ENCODE measurements around the gene SNRPB. TPM values are rescaled to one million over a fixed set of nuclear protein-coding genes. Genes with fewer than 3 reads are reported as not detected.

SNRPB gene
- total RNA-seq, 2 experiments from 2014 or later = 232 to 235 TPM

DNA sequence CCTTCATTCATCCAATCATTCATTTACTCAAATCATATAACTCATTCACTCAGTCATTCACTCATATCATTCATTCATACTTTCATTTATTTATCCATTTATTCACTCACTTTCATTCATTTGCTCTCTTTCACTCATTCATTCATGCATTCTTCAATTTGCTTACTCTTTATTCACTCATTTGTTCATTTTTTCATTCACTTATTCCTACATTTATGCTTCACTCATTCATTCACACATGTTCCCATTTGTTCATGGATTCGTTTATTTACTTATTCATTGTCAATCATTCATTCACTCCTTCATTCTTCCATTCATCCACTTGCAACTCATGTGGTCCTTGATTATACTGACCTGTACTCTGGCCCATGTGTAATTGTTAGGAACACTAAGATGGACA is 39.4 kb downstream of the SNRPB start:
- Mint-ChIP-seq H3K27ac (no peak overlapping the region), H3K4me1 (no peaks in the 10 kb centered on the region), H3K27me3 (peaks cover 20% of the 10 kb centered on the region), H3K36me3 (no peaks in the 10 kb centered on the region), H3K9me3 (no peaks in the 10 kb centered on the region), H3K4me3 (no peak overlapping the region)
- DNase-seq = no peak
- POLR2A ChIA-PET = no interaction called here
- ATAC-seq (ENCODE audit: low read depth) = no peak

DNA sequence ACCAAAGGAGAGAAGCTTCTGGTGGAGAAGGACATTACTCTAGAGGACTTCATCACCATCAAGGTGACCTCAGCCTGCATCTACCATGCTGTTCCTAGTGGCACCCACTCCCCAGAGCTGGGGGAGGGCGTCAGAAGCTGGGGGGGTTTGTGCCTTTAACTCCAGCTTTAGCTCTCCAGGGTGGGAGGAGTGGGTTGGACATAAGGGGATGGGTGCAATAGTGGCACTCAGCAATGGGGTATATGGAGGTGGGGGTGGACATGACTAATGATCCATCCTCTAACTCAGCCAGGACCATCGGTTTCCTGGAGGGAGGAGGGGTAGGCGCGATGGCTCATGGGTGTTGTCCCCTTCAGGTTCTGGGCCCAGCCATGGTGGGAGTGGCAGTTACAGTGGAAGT is 40.1 kb downstream of the SNRPB start:
- POLR2A ChIA-PET = no interaction called here
- ATAC-seq (ENCODE audit: low read depth) (no peak), DNase-seq (no peak)
- H3K27ac Mint-ChIP-seq = no peak overlapping the region
- H3K36me3 Mint-ChIP-seq = no peaks in the 10 kb centered on the region
- no peak overlapping the region for H3K4me3 Mint-ChIP-seq
- no peaks in the 10 kb centered on the region for H3K9me3 Mint-ChIP-seq
- H3K27me3 Mint-ChIP-seq = peaks cover 24% of the 10 kb centered on the region
- no peaks in the 10 kb centered on the region for H3K4me1 Mint-ChIP-seq

DNA sequence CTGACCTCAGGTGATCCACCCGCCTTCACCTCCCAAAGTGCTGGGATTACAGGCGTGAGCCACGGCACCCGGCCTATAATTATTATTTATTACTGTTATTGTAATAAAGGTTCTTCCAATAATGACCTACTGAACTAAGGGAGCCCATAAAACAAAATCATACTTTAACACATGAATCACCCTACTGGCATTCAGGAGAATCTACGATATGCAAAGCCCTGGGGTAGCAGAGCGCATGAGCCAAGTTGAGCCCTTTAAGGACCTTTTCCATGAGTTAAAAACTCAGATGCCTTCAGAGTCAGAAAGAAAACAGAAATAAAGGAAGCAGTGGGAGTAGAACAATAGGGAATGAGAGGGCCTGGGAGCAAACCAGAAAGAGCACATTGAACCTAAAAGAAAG is 41.5 kb downstream of the SNRPB start:
- H3K27me3 Mint-ChIP-seq = peaks cover 30% of the 10 kb centered on the region
- no peaks in the 10 kb centered on the region for H3K36me3 Mint-ChIP-seq
- POLR2A ChIA-PET = no interaction called here

DNA sequence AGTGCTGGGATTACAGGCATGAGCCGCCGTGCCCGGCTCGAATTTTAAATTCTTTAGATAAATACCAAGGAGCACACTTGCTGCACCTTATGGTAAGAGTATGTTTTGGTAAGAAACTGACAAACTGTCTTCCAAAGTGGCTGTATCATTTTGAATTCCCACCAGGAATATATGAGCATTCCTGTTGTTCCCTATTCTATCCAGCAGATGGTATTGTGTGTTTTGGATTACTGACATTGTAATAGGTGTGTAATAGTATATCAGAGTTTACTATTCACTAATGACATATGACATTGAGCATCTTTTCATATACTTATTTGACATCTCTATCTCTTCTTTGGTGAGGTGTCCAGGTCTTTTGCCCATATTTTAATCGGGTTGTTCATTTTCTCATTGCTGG is 49.3 kb downstream of the SNRPB start:
- ATAC-seq (ENCODE audit: low read depth) = no peak

More for the DNA sequence above, 41.5 kb downstream of the SNRPB start:
- Mint-ChIP-seq H3K4me3 (no peak overlapping the region), H3K27ac (no peak overlapping the region), H3K9me3 (no peaks in the 10 kb centered on the region), H3K4me1 (no peaks in the 10 kb centered on the region)
- no peak for ATAC-seq (ENCODE audit: low read depth)
- DNase-seq = no peak

DNA sequence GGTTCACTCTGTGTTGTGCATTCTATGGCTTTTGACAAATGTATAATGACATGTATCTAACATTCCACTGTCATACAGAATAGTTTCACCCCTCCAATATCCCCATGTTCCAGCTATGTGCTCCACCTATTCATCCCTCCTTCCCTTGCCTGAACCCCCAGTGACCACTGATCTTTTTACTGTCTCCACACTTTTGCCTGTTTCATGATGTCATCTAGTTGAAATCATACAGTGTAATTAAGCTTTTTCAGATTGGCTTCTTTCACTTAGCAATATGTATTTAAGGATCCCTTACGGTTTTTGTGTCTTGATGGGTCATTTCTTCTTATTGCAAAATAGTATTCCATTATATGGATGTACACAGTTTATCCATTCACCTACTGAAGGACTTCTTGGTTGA is 50.1 kb downstream of the SNRPB start:
- H3K27me3 Mint-ChIP-seq = peaks cover 19% of the 10 kb centered on the region
- no peak overlapping the region for H3K4me3 Mint-ChIP-seq
- no peak overlapping the region for H3K27ac Mint-ChIP-seq

More for the DNA sequence above, 49.3 kb downstream of the SNRPB start:
- Mint-ChIP-seq H3K36me3 (no peaks in the 10 kb centered on the region), H3K9me3 (peaks cover 3% of the 10 kb centered on the region), H3K4me3 (no peak overlapping the region), H3K27ac (no peak overlapping the region), H3K27me3 (peaks cover 25% of the 10 kb centered on the region), H3K4me1 (no peaks in the 10 kb centered on the region)
- POLR2A ChIA-PET = no interaction called here
- DNase-seq = no peak

DNA sequence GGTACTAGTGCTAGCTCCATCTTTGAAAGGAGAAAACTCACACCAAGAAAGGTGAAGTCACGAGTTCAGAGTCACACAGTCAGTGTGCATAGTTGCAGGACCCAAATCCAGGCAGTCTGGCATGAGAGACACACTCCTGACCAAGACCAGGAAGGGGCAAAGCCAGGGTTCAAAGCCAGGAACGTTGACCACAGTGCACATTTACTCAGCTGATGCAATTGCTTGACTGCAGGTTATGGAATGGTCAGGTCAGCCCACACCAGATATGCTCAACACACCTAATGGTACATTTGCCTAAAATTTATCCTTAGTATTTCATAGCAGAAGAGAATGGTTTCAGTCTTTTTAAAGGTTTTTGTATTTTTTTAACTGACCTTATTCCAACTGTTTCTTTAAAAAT is 52.2 kb downstream of the SNRPB start:
- Mint-ChIP-seq H3K9me3 (peaks cover 1% of the 10 kb centered on the region), H3K27me3 (peaks cover 15% of the 10 kb centered on the region), H3K4me3 (no peak overlapping the region), H3K36me3 (no peaks in the 10 kb centered on the region), H3K4me1 (no peaks in the 10 kb centered on the region), H3K27ac (no peak overlapping the region)
- ATAC-seq (ENCODE audit: low read depth) (no peak), DNase-seq (no peak)
- POLR2A ChIA-PET = no interaction called here

More for the DNA sequence above, 50.1 kb downstream of the SNRPB start:
- H3K4me1 Mint-ChIP-seq = no peaks in the 10 kb centered on the region
- POLR2A ChIA-PET = interaction anchor here (0.9 kb wide), 1 partner anchor 49 kb away, joined by 3 read pairs; no protein-coding TSS in a partner anchor
- ATAC-seq (ENCODE audit: low read depth) (no peak), DNase-seq (no peak)
- H3K36me3 Mint-ChIP-seq = no peaks in the 10 kb centered on the region
- peaks cover 3% of the 10 kb centered on the region for H3K9me3 Mint-ChIP-seq

DNA sequence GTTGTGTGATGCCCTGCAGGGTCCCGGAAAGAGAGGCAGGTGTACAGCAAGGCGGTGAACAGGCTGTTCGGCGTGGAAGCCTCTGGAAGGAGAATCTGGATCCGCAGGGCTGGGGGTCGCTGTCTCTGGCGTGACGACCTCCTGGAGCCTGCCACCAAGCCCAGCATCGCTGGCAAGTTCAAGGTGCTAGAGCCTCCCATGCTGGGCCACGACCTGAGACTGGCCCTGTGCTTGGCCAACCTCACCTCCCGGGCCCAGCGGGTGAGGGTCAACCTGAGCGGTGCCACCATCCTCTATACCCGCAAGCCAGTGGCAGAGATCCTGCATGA is 53.4 kb downstream of the SNRPB start:
- POLR2A ChIA-PET = no interaction called here

DNA sequence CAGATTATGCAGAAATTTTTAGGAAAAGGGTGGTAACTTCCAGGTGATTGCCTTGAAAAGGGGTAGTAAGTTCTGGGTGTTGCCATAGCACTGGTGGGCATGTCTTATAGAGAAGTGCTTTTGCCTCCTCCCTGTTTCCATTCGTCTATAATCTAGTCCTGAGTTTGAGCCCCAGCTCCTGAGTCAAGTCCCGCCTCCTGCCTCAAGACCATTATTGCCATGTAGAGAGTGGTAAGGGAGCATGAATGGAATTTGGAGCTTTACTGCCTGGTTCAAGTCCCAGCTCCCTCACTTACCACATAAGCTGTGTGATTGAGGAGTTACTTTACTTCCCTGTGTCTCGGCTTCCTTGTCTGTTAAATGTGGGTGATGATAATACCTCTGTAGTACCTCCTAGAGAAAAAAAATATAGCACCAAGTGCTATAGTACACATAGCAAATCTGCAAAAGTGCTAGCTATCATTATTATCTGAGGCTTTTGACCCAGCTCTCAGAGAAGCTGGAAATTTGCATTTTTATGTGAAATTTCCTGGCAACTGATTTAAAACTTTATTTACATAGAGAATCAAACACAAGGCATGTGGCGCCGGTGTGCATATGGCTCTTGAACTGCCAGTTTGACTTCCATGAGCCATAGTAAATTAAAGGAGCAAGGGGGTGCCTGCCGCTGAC is 53.9 kb downstream of the SNRPB start:
- POLR2A ChIA-PET = no interaction called here
- no peak overlapping the region for H3K27ac Mint-ChIP-seq
- H3K4me3 Mint-ChIP-seq = no peak overlapping the region
- DNase-seq = no peak
- no peaks in the 10 kb centered on the region for H3K9me3 Mint-ChIP-seq
- no peaks in the 10 kb centered on the region for H3K36me3 Mint-ChIP-seq
- no peak for ATAC-seq (ENCODE audit: low read depth)
- H3K27me3 Mint-ChIP-seq = peaks cover 23% of the 10 kb centered on the region
- no peaks in the 10 kb centered on the region for H3K4me1 Mint-ChIP-seq

More for the DNA sequence above, 53.4 kb downstream of the SNRPB start:
- peaks cover 20% of the 10 kb centered on the region for H3K27me3 Mint-ChIP-seq
- H3K27ac Mint-ChIP-seq = no peak overlapping the region
- H3K4me3 Mint-ChIP-seq = no peak overlapping the region
- DNase-seq (no peak), ATAC-seq (ENCODE audit: low read depth) (no peak)
- no peaks in the 10 kb centered on the region for H3K9me3 Mint-ChIP-seq
- H3K36me3 Mint-ChIP-seq = no peaks in the 10 kb centered on the region
- H3K4me1 Mint-ChIP-seq = no peaks in the 10 kb centered on the region

Other genes with a start within 250 kb of the SNRPB start
- gene TGM3, start 174.8 kb downstream of the SNRPB start, total RNA-seq = not detected
- not detected for gene TGM6, start 89.9 kb downstream of the SNRPB start, total RNA-seq
- gene ZNF343, start 38.1 kb upstream of the SNRPB start, total RNA-seq = 10 to 100 TPM; 10.4 to 12.0 TPM
- gene TMC2, start 65.8 kb upstream of the SNRPB start, total RNA-seq = not detected
- 100 to 1,000 TPM; 322 to 330 TPM for gene NOP56, start 181.8 kb upstream of the SNRPB start, total RNA-seq
- gene IDH3B, start 193.4 kb upstream of the SNRPB start, total RNA-seq = 10 to 100 TPM; 95.8 to 96.7 TPM
- gene EBF4, start 222.0 kb upstream of the SNRPB start, total RNA-seq = 1 to 10 TPM in 1 of 2 experiments, under 1 TPM in 1; 0.99 to 2.4 TPM